Activated CD8-positive, alpha-beta memory T cell treated with anti-CD3 and anti-CD28 coated beads, Interleukin-2, amount 50 U/mL, for 24 hours (primary cell): ENCODE results near the gene CACHD1.
"Not testable (repeated sequence)": the region's sequence is repeated elsewhere in the genome, so short reads cannot be mapped to it uniquely, and the experiment has no call there.

Source experiments
- DNase-seq: peaks from one replicate; pipeline ENCODE4 v3.0.0-alpha.2; 2020; ENCODE audit errors: extremely low read depth

The CACHD1 gene

GRCh38 chr1:64497088-64497883 is 27.4 kb downstream of the CACHD1 start:
- no peak for DNase-seq

GRCh38 chr1:64498325-64498724 is 28.4 kb downstream of the CACHD1 start:
- DNase-seq: no peak

GRCh38 chr1:64499011-64499410 is 29.1 kb downstream of the CACHD1 start:
- no peak for DNase-seq

- DNase-seq: no peak
Measured at GRCh38 chr1:64499966-64500365, 30.0 kb downstream of the CACHD1 start.

GRCh38 chr1:64502083-64502482 is 32.2 kb downstream of the CACHD1 start:
- DNase-seq: no peak

- no peak for DNase-seq
Measured at GRCh38 chr1:64502931-64503330, 33.0 kb downstream of the CACHD1 start.

- no peak for DNase-seq
Measured at GRCh38 chr1:64505232-64505943, 35.5 kb downstream of the CACHD1 start.

- no peak for DNase-seq
Measured at GRCh38 chr1:64505944-64506655, 36.2 kb downstream of the CACHD1 start.

GRCh38 chr1:64508629-64509028 is 38.7 kb downstream of the CACHD1 start:
- no peak for DNase-seq

- no peak for DNase-seq
Measured at GRCh38 chr1:64511044-64511443, 41.1 kb downstream of the CACHD1 start.

GRCh38 chr1:64512206-64512605 is 42.3 kb downstream of the CACHD1 start:
- not testable (repeated sequence) for DNase-seq

- DNase-seq: no peak
Measured at GRCh38 chr1:64513545-64513944, 43.6 kb downstream of the CACHD1 start.

GRCh38 chr1:64514197-64514765 is 44.4 kb downstream of the CACHD1 start:
- DNase-seq: no peak

GRCh38 chr1:64515427-64515826 is 45.5 kb downstream of the CACHD1 start:
- no peak for DNase-seq

- DNase-seq: no peak
Measured at GRCh38 chr1:64516301-64516700, 46.4 kb downstream of the CACHD1 start.

- DNase-seq: no peak
Measured at GRCh38 chr1:64516803-64517568, 47.1 kb downstream of the CACHD1 start.

- no peak for DNase-seq
Measured at GRCh38 chr1:64517640-64518039, 47.7 kb downstream of the CACHD1 start.

GRCh38 chr1:64518692-64519481 is 49.0 kb downstream of the CACHD1 start:
- DNase-seq: no peak

GRCh38 chr1:64519901-64520300 is 50.0 kb downstream of the CACHD1 start:
- DNase-seq: no peak

GRCh38 chr1:64522740-64523139 is 52.8 kb downstream of the CACHD1 start:
- no peak for DNase-seq
